OCI-LY7 (cell line): ENCODE data around the gene CMC1. TPM values are rescaled to one million over a fixed set of nuclear protein-coding genes. Genes with fewer than 3 reads are reported as not detected.

Experiments used
- BruUV-seq: library from RNA; stranded (reverse); fragments of 400-500 nt; replicated peaks from 2 replicates; lab custom pipeline; 2021; lab: Mats Ljungman, UMichigan
- CTCF ChIA-PET: fragments of 300-600 bp; sonication (Branson Sonifier 250); formaldehyde crosslinking; loops from one replicate; lab custom pipeline; 2022; ENCODE audit warnings: antibody characterized with exemption; ENCODE audit not compliant: unreplicated experiment; lab: Charles Lee
- POLR2A ChIA-PET: fragments of 300-600 bp; sonication (Branson Sonifier 250); formaldehyde crosslinking; loops from one replicate; lab custom pipeline; 2022; ENCODE audit warnings: antibody characterized with exemption; lab: Charles Lee
- DNase-seq: peaks from one replicate; pipeline ENCODE4 v3.0.0-alpha.2; 2015; ENCODE audit warnings: low spot score
- H2AFZ ChIP-seq: fragments of 200-600 bp; sonication (generic), shearing (Covaris generic); 2 replicates; pipeline ENCODE4 v1.6.1; 2014; ENCODE audit warnings: mild to moderate bottlenecking, antibody characterized with exemption, low read length, moderate library complexity
- H3K27ac ChIP-seq: fragments of 200-600 bp; sonication (generic); 2 replicates; pipeline ENCODE4 v1.5.1; 2014; ENCODE audit warnings: mixed run types, low read depth, mild to moderate bottlenecking, moderate library complexity, low read length, inconsistent platforms; ENCODE audit not compliant: poor library complexity, severe bottlenecking
- H3K36me3 ChIP-seq: fragments of 200-600 bp; sonication (generic); 2 replicates; pipeline ENCODE4 v1.6.1; 2014; ENCODE audit warnings: mild to moderate bottlenecking, antibody characterized with exemption, low read length, moderate library complexity, mixed read lengths; ENCODE audit not compliant: insufficient read depth
- H3K4me1 ChIP-seq: fragments of 200-600 bp; sonication (generic); 2 replicates; pipeline ENCODE4 v1.5.1; 2014; ENCODE audit warnings: mild to moderate bottlenecking, low read length; ENCODE audit not compliant: insufficient read depth, poor library complexity, severe bottlenecking
- H3K4me2 ChIP-seq: fragments of 200-600 bp; sonication (generic); 2 replicates; pipeline ENCODE4 v1.6.1; 2014; ENCODE audit warnings: mild to moderate bottlenecking, low read length
- H3K4me3 ChIP-seq: fragments of 200-600 bp; sonication (generic); 2 replicates; pipeline ENCODE4 v1.5.1; 2014; ENCODE audit warnings: mild to moderate bottlenecking, low read depth, low read length; ENCODE audit not compliant: poor library complexity, severe bottlenecking
- H3K79me2 ChIP-seq: fragments of 200-600 bp; sonication (generic); 2 replicates; pipeline ENCODE4 v1.6.1; 2016; ENCODE audit warnings: low read depth, mild to moderate bottlenecking, low read length, moderate library complexity, mixed read lengths; ENCODE audit not compliant: insufficient read depth
- H3K9me2 ChIP-seq: fragments of 200-600 bp; sonication (generic); 2 replicates; pipeline ENCODE4 v1.6.1; 2016; ENCODE audit warnings: mild to moderate bottlenecking, low read length, mixed read lengths; ENCODE audit not compliant: insufficient read depth
- H3K9me3 ChIP-seq: fragments of 200-600 bp; sonication (generic); 2 replicates; pipeline ENCODE4 v1.6.1; 2014; ENCODE audit warnings: mild to moderate bottlenecking, mixed run types, low read length, mixed read lengths
- H4K20me1 ChIP-seq: fragments of 200-600 bp; sonication (generic); 2 replicates; pipeline ENCODE4 v1.6.1; 2014; ENCODE audit warnings: mild to moderate bottlenecking, antibody characterized with exemption, low read length, moderate library complexity, mixed read lengths; ENCODE audit not compliant: insufficient read depth
- CTCF ChIP-seq: fragments of 200-600 bp; sonication (generic); conservative IDR thresholded peaks from 2 replicates; pipeline ENCODE4 v1.5.1; 2014; ENCODE audit warnings: mild to moderate bottlenecking, antibody characterized with exemption, low read length, moderate library complexity, mixed read lengths
- EZH2phosphoT487 ChIP-seq: fragments of 200-600 bp; sonication (generic); IDR thresholded peaks from 2 replicates; pipeline ENCODE4 v1.6.1; 2018; ENCODE audit warnings: low read depth, borderline replicate concordance, mild to moderate bottlenecking, mixed run types, antibody characterized with exemption, low read length, moderate library complexity, mixed read lengths
- intact Hi-C: fragments of 100-400 bp; cut with micrococcal nuclease; formaldehyde crosslinking; loops from one replicate; pipeline ENCODE4 v1.10.0; 2022; ENCODE audit not compliant: unreplicated experiment
- total RNA-seq, 2 experiments: library from RNA; depleted of rRNA in 1 of 2; stranded (reverse); fragments of >200 nt in 1 of 2; shearing (Covaris generic) in 1 of 2; gene quantifications; 2 replicates each; pipeline ENCODE4 v1.2.3, GENCODE V29; 2014 to 2022

The CMC1 gene
- total RNA-seq, 2 experiments from 2014 or later: 12.1 to 26.9 TPM

GRCh38 chr3:28228623-28229022 is 12.8 kb upstream of the CMC1 start:
- TF ChIP-seq CTCF (no peak), EZH2phosphoT487 (no peak)
- POLR2A ChIA-PET: interaction anchor here (1.0 kb wide), 1 partner anchor 10 kb away, joined by 3 read pairs; no protein-coding TSS in a partner anchor
- no peaks in the 10 kb centered on the region for H4K20me1 ChIP-seq
- no peak overlapping the region for H2AFZ ChIP-seq
- H3K4me1 ChIP-seq: no peaks in the 10 kb centered on the region
- H3K9me2 ChIP-seq: no peaks in the 10 kb centered on the region; the same call in 1 of the 2 replicates
- intact Hi-C loops: no loop called here
- no peak overlapping the region for H3K4me2 ChIP-seq
- BruUV-seq: no TSS peak
- DNase-seq: no peak
- no peaks in the 10 kb centered on the region for H3K79me2 ChIP-seq
- H3K27ac ChIP-seq: no peak overlapping the region
- no peaks in the 10 kb centered on the region for H3K9me3 ChIP-seq
- no peak overlapping the region for H3K4me3 ChIP-seq
- CTCF ChIA-PET: no interaction called here
- H3K36me3 ChIP-seq: no peaks in the 10 kb centered on the region

DNA sequence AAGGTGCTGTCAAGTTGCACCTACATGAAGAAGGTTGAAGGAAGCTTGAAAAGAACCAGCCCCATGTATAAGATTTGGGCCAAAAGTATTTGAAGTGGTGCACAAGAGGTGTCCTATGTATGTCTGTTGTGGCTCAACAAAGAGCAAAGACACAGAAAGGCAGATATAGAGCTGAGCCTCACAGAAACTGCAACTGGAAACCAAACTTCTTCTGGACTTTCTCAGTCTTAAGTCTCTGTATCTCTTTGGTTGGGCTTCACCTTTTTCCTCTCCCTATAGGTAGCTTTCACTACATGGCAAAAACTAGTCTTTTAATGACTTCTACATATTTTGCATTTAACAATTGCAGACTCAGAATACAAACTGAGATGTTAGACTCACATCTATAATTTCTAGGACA is 8.8 kb upstream of the CMC1 start:
- ChIA-PET CTCF (no interaction called here), POLR2A (interaction anchor here (1.0 kb wide), 1 partner anchor 27 kb away, joined by 3 read pairs; no protein-coding TSS in a partner anchor)
- H3K9me3 ChIP-seq: no peaks in the 10 kb centered on the region
- no peak overlapping the region for H3K27ac ChIP-seq
- no peak overlapping the region for H2AFZ ChIP-seq
- no peaks in the 10 kb centered on the region for H4K20me1 ChIP-seq
- BruUV-seq: no TSS peak
- DNase-seq: no peak
- H3K79me2 ChIP-seq: no peaks in the 10 kb centered on the region
- H3K36me3 ChIP-seq: no peaks in the 10 kb centered on the region
- no peak for TF ChIP-seq EZH2phosphoT487
- no peak for TF ChIP-seq CTCF
- no peaks in the 10 kb centered on the region; the same call in 1 of the 2 replicates for H3K9me2 ChIP-seq
- no peak overlapping the region for H3K4me3 ChIP-seq
- H3K4me2 ChIP-seq: no peak overlapping the region
- no peaks in the 10 kb centered on the region for H3K4me1 ChIP-seq
- intact Hi-C loops: no loop called here

DNA sequence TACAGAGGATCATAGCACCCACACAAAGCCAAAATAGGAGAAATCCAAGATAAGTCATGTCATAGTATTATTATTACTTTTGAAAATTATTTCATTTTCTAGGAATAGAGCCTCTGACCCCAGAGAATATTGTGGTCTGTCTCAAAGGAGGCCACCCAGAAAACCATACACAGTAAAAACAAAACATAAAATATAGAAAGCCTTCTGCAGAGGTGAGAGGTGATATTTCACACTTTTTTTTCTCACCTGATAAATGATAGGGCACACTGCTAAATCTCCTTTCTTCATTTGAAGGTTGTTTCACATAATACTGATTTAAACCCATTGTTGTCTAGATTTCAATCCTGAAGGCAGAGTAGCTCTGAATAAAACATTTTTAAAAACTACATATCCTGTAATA is 7.0 kb upstream of the CMC1 start:
- no peak for DNase-seq
- Histone ChIP-seq H3K36me3 (no peaks in the 10 kb centered on the region), H3K27ac (no peak overlapping the region), H4K20me1 (no peaks in the 10 kb centered on the region), H3K79me2 (no peaks in the 10 kb centered on the region), H3K4me3 (no peak overlapping the region), H3K4me2 (no peak overlapping the region), H3K4me1 (no peaks in the 10 kb centered on the region), H2AFZ (no peak overlapping the region), H3K9me2 (no peaks in the 10 kb centered on the region; the same call in 1 of the 2 replicates), H3K9me3 (no peaks in the 10 kb centered on the region)
- intact Hi-C loops: no loop called here
- CTCF ChIA-PET: no interaction called here
- BruUV-seq: no TSS peak
- POLR2A ChIA-PET: no interaction called here
- TF ChIP-seq EZH2phosphoT487 (no peak), CTCF (no peak)
